ENCODE results near the gene ITGA11. TPM values are rescaled to one million over a fixed set of nuclear protein-coding genes. Genes with fewer than 3 reads are reported as not detected.

The ITGA11 gene
- total RNA-seq, 2 donors from 2014 or later: 246 to 360 TPM

GRCh38 chr15:68449389-68449788, 17.4 kb upstream of the ITGA11 start:
- Histone ChIP-seq H3K36me3 (no peaks in the 10 kb centered on the region), H3K27me3 (replicated peaks; ENCODE audit: insufficient read depth) (no peaks in the 10 kb centered on the region), H3K4me1 (ENCODE audit: control insufficient read depth in 1 of 2, low read depth in 2 of 2) (no peaks in the 10 kb centered on the region), H3K4me3 (no peak overlapping the region), H3K9me3 (no peaks in the 10 kb centered on the region), H3K27ac (no peak overlapping the region)
- no peak for TF ChIP-seq CTCF (IDR thresholded peaks at IDR 0.05)
- ATAC-seq (ENCODE audit: insufficient number of reproducible peaks, low FRiP score, low read depth): no peak
- no peak for DNase-seq (ENCODE audit: low spot score)

GRCh38 chr15:68447976-68448755, 16.2 kb upstream of the ITGA11 start:
- no peaks in the 10 kb centered on the region for H3K27me3 ChIP-seq (replicated peaks; ENCODE audit: insufficient read depth)
- H3K36me3 ChIP-seq: no peaks in the 10 kb centered on the region
- no peaks in the 10 kb centered on the region for H3K4me1 ChIP-seq (ENCODE audit: control insufficient read depth in 1 of 2, low read depth in 2 of 2)
- no peak overlapping the region for H3K27ac ChIP-seq
- H3K9me3 ChIP-seq: no peaks in the 10 kb centered on the region
- H3K4me3 ChIP-seq: no peak overlapping the region
- no peak for TF ChIP-seq CTCF (IDR thresholded peaks at IDR 0.05)
- ATAC-seq (ENCODE audit: insufficient number of reproducible peaks, low FRiP score, low read depth) (no peak), DNase-seq (ENCODE audit: low spot score) (no peak)

- H3K4me3 ChIP-seq: no peak overlapping the region
- H3K4me1 ChIP-seq (ENCODE audit: control insufficient read depth in 1 of 2, low read depth in 2 of 2): no peaks in the 10 kb centered on the region
- H3K9me3 ChIP-seq: no peaks in the 10 kb centered on the region
- ATAC-seq (ENCODE audit: insufficient number of reproducible peaks, low FRiP score, low read depth) (no peak), DNase-seq (ENCODE audit: low spot score) (no peak)
- H3K27me3 ChIP-seq (replicated peaks; ENCODE audit: insufficient read depth): no peaks in the 10 kb centered on the region
- no peaks in the 10 kb centered on the region for H3K36me3 ChIP-seq
- no peak overlapping the region for H3K27ac ChIP-seq
- no peak for TF ChIP-seq CTCF (IDR thresholded peaks at IDR 0.05)
These were observed 15.2 kb upstream of the ITGA11 start for GRCh38 chr15:68447209-68447608.

- no peaks in the 10 kb centered on the region for H3K9me3 ChIP-seq
- H3K27me3 ChIP-seq (replicated peaks; ENCODE audit: insufficient read depth): no peaks in the 10 kb centered on the region
- DNase-seq (ENCODE audit: low spot score) (no peak), ATAC-seq (ENCODE audit: insufficient number of reproducible peaks, low FRiP score, low read depth) (no peak)
- no peak for TF ChIP-seq CTCF (IDR thresholded peaks at IDR 0.05)
- no peak overlapping the region for H3K4me3 ChIP-seq
- H3K27ac ChIP-seq: no peak overlapping the region
- H3K4me1 ChIP-seq (ENCODE audit: control insufficient read depth in 1 of 2, low read depth in 2 of 2): no peaks in the 10 kb centered on the region
- H3K36me3 ChIP-seq: no peaks in the 10 kb centered on the region
These were observed 13.4 kb upstream of the ITGA11 start for GRCh38 chr15:68445351-68445750.

GRCh38 chr15:68444336-68444735, 12.4 kb upstream of the ITGA11 start:
- Histone ChIP-seq H3K9me3 (no peaks in the 10 kb centered on the region), H3K27ac (no peak overlapping the region), H3K36me3 (no peaks in the 10 kb centered on the region), H3K4me1 (ENCODE audit: control insufficient read depth in 1 of 2, low read depth in 2 of 2) (no peaks in the 10 kb centered on the region), H3K27me3 (replicated peaks; ENCODE audit: insufficient read depth) (no peaks in the 10 kb centered on the region), H3K4me3 (no peak overlapping the region)
- no peak for ATAC-seq (ENCODE audit: insufficient number of reproducible peaks, low FRiP score, low read depth)
- no peak for TF ChIP-seq CTCF (IDR thresholded peaks at IDR 0.05)
- no peak for DNase-seq (ENCODE audit: low spot score)
